Retina (tissue), 1 donor: ENCODE measurements around the gene GDAP1L1.
"Not testable (repeated sequence)": the region's sequence is repeated elsewhere in the genome, so short reads cannot be mapped to it uniquely, and the experiment has no call there.

ENCODE experiments used
- DNase-seq: peaks from one replicate; pipeline ENCODE4 v3.0.0-alpha.2; 2016

GDAP1L1 gene

DNA sequence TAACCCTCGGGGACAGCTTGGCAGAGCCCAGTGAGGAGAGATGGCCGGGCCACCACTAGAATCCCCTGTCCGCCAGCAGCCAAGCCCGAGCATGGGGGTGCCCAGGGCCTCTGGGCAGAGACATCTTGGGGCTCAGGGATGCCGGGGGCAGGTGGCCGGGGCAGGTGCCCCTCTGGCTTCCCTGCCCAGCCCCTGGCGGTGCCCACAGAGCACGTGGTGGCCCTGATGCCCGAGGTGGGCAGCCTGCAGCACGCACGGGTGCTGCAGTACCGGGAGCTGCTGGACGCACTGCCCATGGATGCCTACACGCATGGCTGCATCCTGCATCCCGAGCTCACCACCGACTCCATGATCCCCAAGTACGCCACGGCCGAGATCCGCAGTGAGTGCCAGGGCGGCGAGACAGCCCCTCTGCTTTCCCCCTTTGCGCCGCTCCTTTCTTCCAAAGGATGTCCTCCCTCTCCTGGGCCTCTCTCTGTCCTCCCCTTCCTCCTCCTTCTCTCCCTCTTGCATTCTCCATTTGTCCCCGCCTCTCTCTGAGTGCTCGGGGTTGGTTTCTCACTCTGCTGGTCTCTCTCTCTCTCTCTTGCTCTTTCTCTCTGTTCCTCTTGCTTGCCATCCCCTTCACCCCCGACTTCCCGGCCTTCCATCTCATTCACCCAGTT lies 11.2 kb downstream of the GDAP1L1 start:
- DNase-seq, result no peak

DNA sequence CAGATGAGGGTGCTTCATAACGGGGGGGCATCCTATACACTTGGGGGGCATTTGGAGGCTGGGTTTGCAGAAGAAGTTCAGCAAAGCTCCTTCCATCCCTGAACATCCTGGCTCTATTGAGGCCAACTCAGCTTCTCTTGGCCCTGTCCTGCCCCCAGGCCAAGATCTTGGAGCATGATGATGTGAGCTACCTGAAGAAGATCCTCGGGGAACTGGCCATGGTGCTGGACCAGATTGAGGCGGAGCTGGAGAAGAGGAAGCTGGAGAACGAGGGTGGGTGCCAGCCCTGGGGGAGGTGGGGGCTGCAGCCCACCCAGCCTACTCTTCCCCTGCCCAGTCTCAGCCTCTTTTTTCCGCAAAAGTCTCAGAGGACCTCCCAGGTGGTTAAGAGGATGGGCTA lies 17.2 kb downstream of the GDAP1L1 start:
- no peak for DNase-seq

DNA sequence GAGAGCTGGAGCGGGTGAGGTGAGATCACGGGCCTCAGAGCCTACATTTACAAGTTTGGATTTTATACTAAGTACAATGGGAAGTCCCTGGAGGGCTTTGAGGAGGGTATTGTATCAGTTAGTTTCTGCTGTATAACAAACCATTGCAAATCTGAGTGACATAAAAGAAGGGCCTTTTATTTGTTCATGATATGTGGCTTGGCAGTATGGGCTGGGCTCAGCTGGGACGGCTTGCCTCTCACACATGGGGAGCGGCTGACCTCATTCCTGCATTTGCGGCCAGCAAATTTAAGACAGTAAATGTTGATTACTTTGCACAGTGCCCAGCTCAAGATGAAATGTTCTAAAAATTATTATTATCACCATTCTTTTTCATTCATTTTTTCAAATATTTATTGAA lies 21.7 kb downstream of the GDAP1L1 start:
- no peak for DNase-seq

DNA sequence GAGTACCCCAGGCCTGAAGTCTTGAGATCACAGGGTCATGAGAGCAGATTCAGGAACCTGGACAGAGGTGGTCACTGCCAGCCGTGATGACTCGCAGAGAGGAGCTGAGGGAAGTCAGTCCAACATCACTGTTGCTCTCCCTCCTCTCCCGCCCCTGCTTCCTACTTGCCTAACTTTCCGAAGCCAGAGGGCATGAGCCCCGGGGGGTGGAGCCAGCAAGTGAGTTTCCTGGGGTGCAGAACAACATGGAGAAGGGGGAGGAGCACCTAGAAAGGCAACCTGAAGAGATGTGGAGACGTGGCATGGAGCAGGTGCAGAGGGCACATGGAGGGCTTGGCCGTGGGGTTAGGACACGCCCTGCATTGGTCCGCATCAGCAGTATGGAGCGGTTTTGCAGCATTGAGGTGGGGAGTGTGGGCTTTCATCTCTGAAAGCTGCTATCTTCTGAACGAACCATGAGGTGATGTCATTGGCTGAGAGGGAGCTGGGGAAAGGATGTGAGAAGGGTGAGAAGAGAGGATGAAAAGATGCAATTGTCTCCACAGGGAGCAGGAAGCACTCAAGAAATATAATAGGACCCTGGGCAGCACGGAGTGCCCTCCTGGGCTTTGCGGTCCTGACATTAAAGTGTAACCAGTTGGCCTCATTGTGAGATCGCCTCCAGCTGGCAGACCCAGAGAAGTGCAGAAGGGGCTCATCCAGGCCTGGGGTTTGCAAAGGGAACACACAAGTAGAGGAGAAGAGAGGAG lies 25.0 kb downstream of the GDAP1L1 start:
- peak; percentile 7 for DNase-seq

DNA sequence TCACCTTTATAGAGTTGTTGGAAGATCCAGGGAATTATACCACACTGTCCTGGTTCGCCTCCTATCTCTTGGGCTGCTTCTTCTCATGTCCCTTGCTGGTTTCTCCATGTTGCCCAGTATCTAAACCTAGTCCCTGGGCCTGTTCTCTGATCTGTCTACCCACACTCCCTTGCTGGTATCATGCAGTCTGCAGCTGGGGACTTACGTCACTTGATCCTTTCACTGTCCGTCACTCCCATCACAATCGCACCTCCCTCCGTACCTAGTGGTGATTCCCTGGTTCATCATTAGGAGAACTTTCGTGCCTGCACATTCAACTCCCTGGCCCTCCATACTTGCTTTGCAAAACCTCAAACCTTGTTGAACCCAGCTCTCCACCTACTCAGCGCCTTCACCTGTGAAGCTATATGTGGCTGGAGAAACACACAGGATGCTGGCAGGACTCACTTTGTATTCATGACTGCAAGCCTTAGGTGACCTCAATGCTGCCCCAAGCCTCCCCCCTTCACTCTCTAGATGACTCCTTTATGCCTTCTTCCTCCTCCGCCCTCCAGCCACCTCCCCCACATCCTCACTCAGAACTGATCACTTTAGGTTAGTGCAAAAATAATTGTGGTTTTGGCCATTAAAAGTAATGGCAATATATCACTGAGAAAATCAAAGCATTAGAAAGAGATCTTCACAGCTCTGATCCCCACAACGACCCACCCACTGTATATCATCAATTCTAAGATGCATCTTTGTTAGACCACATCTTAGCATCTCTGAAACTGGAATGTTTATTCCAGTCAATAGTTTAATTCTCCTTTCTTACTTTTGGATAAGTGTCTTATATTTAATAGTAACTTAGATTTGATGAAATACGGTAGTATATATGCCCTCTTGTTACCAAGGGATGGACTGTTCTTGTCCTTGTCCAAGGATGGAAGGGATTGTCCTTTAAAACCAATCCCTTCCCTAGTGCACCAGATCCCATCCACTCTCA lies 26.4 kb downstream of the GDAP1L1 start:
- no peak for DNase-seq

DNA sequence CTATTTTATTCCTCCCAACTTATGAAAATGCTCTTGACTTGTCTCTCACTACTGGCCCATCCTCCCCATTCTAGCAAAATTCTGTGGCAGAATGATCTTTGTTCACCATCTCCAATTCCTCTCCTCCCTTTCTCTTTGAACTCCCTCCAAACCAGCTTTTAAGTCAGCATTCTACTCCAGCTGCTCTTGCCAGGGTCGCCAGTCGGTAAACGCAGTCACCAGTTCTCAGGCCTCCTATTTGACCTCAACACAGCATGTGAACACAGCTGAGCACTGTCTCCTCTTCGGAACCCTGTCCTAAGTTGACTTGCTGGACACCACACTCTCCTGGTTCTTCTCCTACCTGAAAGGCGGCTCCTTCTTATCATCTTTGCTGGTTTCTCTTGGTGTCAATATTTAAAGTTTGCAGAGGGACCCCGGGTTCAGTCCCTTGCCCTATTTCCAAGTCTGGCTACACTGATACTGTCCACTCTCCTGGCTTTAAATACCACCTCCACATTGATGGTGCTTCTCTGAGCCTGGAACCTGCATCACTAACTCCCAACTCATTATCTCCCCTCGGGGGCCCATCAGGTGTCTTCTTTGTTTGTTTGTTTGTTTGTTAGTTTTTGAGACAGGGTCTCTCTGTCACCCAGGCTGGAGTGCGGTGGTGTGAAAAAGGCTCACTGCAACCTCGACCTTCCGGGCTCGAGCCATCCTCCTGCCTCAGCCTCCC lies 27.4 kb downstream of the GDAP1L1 start:
- no peak for DNase-seq

DNA sequence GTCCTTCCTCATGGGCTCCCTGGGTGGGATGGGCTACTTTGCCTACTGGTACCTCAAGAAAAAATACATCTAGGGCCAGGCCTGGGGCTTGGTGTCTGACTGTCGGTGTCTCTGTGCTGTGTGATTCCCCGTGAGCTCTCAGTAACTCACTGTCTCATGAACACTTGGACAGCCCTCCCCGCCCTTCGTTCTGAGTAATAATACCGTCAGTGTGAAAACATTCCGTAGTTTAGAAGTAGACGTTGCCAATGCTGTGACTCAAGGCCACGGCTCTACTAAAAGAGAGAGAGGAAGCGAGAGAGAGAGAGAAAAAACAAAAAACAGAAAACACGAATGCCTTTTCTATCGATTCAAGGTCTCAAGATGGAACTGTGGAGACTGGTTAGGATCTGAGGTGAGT lies 32.1 kb downstream of the GDAP1L1 start:
- no peak for DNase-seq

DNA sequence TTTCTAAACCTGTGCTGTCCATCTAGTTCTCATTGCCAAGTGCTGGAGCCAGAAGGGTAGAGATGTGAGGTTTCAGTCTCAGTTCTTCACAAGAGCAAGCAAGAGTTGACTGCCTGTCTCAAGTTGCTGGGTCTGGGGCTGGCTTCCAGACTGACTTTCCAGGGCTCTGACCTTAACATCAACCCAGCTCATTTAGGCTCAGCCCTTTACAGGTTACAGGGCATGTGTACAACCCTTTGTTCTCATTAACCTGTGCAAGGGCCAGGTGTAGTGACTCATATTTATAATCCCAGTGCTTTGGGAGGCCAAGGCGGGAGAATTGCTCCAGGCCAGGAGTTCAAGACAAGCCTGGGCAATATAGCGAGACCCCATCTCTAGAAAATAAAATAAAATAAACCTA lies 33.3 kb downstream of the GDAP1L1 start:
- DNase-seq, result no peak

DNA sequence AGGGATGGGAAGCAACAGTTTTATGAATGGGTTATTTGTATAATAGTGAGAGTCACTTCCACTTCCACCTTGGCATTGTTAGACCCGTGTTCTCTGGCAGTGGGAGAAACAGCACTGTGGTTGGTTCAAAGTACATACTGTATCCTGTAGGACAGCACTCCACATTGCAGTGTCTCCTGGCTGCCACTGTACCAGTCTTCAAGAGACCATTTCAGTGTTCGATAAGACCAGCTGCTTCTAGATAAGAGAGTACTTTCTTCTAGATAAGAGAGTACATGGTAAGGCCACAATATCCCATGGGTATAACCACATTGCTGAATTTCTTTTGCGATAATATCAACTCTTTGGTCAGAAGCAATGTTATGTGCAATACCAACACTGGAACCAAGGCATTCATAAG lies 35.1 kb downstream of the GDAP1L1 start:
- DNase-seq, result no peak

DNA sequence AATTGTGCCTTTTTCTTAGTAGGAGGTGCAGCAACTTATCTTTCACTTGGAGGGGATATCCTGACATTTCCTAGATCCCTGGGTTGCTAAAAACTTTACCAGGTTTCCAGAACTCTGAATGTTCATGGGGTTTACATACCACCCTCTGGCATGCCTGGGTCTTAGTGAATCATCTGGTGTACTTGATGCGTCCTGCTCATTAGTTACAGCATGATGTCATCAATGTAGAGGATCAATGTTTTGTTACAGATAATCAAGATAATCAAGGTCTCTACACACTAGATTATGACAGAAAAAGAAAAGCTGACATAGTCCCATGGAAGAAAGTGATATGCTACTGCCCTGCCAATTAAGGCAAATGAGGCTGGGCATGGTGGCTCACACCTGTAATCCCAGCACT lies 36.9 kb downstream of the GDAP1L1 start:
- DNase-seq, result no peak

DNA sequence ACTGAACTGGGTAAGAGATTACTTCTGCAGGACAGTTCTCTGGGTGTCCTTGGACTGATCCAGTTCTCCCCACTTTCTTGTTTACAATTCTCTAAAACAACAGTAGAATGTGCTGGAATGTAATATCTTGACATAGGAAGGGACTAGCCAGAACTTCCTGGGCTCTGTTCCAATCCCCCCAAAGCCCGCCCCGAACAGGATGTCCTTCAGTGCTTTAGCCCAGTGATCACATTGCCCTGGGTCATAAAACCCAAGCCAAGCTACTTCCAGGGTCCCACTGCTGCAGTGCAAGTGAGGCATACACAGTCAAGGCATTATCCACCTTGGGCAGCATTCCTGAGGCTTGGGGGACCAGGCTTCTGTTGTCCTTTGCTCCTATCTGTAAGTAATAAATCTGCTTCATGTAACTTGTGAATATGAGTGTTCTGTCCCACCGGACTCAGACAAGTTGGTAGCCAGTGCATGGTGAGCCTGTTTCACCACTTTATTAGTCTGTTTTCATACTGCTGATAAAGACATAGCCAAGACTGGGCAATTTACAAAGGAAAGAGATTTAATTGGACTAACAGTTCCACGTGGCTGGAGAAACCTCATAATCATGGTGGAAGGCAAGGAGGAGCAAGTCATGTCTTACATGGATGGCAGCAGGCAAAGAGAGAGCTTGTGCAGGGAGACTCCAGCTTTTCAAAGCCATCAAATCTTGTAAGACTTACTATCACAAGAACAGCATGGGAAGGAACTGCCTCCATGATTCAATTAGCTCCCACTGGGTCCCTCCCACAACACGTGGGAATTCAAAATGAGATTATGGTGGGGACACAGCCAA lies 40.4 kb downstream of the GDAP1L1 start:
- no peak for DNase-seq

DNA sequence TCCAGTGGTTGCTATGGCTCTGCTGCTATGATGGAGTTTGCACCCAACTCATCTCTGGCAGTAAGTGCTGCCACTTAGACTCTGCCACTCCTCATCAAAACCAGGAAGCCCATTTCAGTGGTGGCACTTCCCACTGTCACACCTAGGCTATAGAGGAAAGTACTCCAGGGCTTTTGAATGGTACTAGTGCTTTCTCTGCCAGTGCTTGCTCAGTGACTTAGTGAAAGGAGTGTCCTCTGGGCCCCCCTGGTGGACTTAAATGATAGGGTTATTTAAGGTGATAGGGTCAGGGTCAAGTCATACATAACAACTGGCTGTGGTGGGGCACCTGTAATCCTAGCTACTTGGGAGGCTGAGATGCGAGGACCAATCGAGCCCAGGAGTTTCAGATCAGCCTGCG lies 41.1 kb downstream of the GDAP1L1 start:
- DNase-seq, result no peak

DNA sequence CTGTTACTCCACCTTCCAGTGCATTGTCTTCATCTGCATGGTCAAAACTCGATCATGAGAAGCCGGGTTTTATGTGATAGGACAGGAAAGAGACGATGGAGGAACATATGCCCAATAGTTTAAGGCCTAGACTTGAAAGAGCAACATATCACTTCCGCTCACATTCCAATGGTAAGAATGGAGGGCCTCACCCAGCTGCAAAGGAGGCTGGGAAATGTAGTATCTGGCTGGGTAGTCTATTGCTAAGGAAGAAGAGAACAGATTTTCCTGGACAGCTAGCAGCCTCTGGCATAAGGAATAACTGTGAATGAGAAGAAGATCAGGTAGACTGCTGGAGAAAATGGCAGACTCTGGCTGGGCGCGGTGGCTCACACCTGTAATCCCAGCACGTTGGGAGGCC lies 44.6 kb downstream of the GDAP1L1 start:
- DNase-seq, result no peak

DNA sequence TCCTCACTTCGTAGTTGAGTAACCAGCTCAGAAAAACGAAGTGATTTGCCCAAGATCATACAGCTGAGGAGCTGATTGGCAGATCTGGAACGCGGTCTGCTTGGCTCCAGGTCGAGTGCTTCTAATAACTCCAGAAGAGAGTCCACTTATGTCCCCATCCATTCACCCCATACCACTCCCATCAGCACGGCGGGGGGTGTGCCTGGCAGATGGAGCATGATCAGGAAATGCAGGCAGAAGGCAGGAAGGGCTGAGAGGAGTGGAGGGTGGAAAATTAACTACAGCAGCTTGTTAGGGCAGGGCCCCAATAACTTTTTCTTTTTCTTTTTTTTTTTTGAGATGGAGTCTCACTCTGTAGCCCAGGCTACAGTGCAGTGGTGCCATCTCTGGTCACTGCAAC lies 48.9 kb downstream of the GDAP1L1 start:
- peak; percentile 16 for DNase-seq

DNA sequence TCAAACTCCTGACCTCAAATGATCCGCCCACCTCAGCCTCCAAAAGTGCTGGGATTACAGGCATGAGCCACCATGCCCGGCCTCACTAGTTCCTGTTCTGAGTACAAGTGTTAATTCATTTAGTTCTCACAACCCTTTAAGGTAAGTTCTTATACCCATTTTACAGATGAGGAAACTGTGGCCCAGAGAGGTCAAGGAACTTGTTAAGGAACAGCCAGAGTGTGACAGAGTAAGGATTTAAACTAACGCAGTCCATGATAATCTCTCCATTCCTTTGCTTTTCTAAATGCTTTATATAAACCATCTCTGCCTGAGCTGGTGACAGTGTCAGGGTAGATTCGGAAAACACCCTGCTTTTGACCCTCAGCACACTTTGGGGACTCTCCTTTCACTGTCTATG lies 50.6 kb downstream of the GDAP1L1 start:
- DNase-seq, result no peak

DNA sequence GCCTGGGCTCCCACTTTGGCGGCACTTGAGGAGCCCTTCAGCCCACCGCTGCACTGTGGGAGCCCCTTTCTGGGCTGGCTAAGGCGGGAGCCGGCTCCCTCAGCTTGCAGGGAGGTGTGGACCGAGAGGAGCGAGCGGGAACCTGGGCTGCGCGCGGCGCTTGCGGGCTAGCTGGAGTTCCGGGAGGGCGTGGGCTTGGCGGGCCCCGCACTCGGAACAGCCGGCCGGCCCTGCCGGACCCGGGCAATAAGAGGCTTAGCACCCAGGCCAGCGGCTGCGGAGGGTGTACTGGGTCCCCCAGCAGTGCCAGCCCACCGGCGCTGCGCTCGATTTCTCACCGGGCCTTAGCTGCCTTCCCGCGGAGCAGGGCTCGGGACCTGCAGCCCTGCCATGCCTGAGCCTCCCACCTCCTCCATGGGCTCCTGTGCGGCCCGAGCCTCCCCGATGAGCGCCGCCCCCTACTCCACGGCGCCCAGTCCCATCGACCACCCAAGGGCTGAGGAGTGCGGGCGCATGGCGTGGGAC lies 52.0 kb downstream of the GDAP1L1 start:
- not testable (repeated sequence) for DNase-seq

DNA sequence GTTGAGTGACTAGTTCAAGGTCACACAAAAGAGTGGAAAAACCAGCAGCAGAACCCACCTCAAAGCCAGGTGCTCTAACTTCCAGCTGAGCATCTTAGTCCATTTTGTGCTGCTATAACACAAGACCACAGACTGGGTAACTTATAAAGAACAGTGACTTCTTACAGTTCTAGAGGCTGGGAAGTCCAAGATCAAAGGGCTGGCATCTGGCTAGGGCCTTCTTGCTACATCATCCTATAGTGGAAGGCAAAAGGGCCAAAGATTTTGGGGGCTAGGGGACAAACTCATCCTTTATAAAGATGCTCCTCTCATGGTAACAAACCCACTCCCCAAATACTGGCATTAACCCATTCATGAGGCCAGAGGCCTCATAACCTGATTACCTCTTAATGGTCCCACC lies 54.2 kb downstream of the GDAP1L1 start:
- DNase-seq, result no peak

DNA sequence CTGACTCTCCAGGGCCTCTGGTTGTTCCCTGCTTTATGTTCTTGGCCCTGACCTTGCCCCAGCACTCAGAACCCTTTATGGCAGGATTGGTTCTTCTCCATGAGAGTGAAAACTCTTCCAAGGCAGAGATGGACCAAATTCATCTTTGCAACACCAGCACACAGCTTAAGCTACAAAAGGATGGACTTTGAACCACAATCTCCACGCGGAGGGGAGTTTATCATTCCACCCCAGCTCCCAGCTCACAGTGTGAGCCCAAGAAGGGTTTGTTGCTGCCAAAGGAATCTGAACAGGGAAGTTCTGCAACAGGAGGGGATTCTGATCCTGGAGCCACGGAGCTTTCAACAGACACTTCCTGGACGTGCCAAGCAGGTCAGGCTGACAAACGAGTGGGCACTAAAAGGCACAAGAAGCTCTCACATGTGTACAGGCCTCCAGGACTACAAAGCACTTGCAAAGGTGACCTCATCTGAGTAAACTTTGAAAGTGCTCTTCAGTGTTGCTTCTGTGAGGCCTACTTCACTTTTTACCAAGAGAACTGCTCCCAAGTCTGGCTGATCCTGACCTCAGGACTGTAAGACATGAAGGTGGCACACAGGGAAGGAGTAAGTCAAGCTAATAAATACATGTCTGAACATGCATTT lies 55.0 kb downstream of the GDAP1L1 start:
- no peak for DNase-seq

DNA sequence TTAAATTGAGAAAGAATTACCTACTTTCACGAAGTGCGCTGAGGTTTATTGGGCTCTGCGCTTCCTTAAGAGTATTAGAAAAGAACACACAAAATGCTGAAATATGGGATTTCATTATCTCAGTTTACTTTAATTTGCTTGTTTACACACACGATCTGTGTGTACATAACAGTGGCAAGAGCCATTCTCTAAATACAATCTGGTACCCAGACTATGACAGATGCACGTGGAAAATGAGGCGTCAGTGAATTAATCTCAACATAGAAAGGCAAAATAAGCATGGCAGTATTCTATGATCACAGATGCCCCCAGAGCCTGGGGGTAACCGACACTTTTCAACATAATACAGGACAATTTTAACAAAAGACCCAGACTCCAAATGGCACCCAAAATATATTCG lies 55.6 kb downstream of the GDAP1L1 start:
- no peak for DNase-seq

DNA sequence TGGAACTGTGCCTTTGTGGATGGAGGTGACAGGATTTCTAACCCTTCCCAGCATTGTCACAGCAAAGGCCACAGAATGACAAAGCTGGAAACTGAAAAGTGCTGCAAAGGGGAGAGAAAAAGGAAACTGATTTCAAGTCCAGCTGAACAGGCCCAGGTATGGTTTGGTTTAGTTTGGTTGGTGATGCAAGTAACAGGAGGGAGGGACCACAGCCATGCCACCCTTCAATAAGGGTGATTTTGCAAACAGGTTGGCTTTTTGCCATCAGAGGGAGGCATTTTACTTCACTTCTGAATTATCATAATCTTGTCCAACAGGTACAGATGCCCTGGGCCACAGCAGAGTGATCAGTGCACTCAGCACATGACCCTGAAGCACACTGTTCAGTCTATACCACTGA lies 57.3 kb downstream of the GDAP1L1 start:
- DNase-seq, result no peak

DNA sequence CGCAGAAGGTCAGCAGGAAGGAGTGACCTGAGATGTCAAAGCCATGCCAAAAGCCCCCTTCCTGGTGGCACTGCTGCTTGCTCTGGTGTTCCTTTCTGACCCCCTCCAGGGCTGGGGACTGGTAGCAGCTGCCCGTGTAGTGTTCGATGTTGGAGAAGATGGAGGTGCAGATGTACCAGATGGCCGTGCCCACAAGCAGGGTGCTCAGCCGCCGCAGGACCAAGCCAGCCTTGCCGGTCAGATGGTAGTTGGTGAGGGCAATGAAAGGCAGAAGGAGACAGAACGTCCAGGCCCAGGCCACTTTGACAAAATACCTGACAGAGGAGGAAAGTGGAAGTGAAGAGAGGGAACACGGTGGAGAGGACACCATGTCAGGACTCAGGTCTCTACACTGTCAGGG lies 59.8 kb downstream of the GDAP1L1 start:
- no peak for DNase-seq
